NCI-H1417 treated with DMSO at 0.1 percent for 48 hours (cell line): ENCODE measurements around the gene DIS3L2.

Experiments used
- DNase-seq: peaks from one replicate; lab custom pipeline; 2025; lab: John Stamatoyannopoulos, UW

DIS3L2 gene

GRCh38 chr2:231961349-231962166 is at the start of gene DIS3L2:
TSS of gene DIS3L2 (plus strand) at chr2:231961713. CDS start at chr2:232014928, 53,215 bp downstream.
- DNase-seq, result peak; percentile 33

- DNase-seq, result no peak
Observed at GRCh38 chr2:231914077-231914690, 47.3 kb upstream of the DIS3L2 start.

GRCh38 chr2:231917280-231918066 is 44.0 kb upstream of the DIS3L2 start:
- no peak for DNase-seq

GRCh38 chr2:231918501-231919330 is 42.8 kb upstream of the DIS3L2 start:
- DNase-seq, result no peak

GRCh38 chr2:231919341-231920035 is 42.0 kb upstream of the DIS3L2 start:
- no peak for DNase-seq

GRCh38 chr2:231920366-231920765 is 41.1 kb upstream of the DIS3L2 start:
- no peak for DNase-seq

- DNase-seq, result no peak
Observed at GRCh38 chr2:231920795-231921194, 40.7 kb upstream of the DIS3L2 start.

GRCh38 chr2:231922311-231923009 is 39.1 kb upstream of the DIS3L2 start:
- no peak for DNase-seq

- no peak for DNase-seq
Observed at GRCh38 chr2:231923010-231923344, 38.5 kb upstream of the DIS3L2 start.

- DNase-seq, result no peak
Observed at GRCh38 chr2:231923951-231924888, 37.3 kb upstream of the DIS3L2 start.

GRCh38 chr2:231924889-231925275 is 36.6 kb upstream of the DIS3L2 start:
- no peak for DNase-seq

GRCh38 chr2:231925303-231926179 is 36.0 kb upstream of the DIS3L2 start:
- no peak for DNase-seq

GRCh38 chr2:231926180-231926741 is 35.3 kb upstream of the DIS3L2 start, which contains the start of gene NPPC:
TSS of gene NPPC (minus strand) at chr2:231926396. CDS start at chr2:231926249, 147 bp downstream.
- peak; percentile 24 for DNase-seq

GRCh38 chr2:231926761-231927565 is 34.5 kb upstream of the DIS3L2 start:
- DNase-seq, result no peak

GRCh38 chr2:231927566-231927890 is 34.0 kb upstream of the DIS3L2 start:
- no peak for DNase-seq

- DNase-seq, result no peak
Observed at GRCh38 chr2:231928481-231928880, 33.0 kb upstream of the DIS3L2 start.
